GOT3 (cell line): ENCODE results near the gene SNAP47.

Source experiments
- DNase-seq: peaks from one replicate; lab custom pipeline; 2025; ENCODE audit warnings: mixed read lengths; lab: John Stamatoyannopoulos, UW

The SNAP47 gene

GRCh38 chr1:227768640-227769039, 33.4 kb downstream of the SNAP47 start:
- no peak for DNase-seq

- no peak for DNase-seq
Observed at GRCh38 chr1:227769047-227769935, 34.1 kb downstream of the SNAP47 start.

- DNase-seq = no peak
Observed at GRCh38 chr1:227769936-227770494, 34.8 kb downstream of the SNAP47 start.

GRCh38 chr1:227770812-227771211, 35.6 kb downstream of the SNAP47 start:
- no peak for DNase-seq

- no peak for DNase-seq
Observed at GRCh38 chr1:227771326-227771725, 36.1 kb downstream of the SNAP47 start.

- DNase-seq = no peak
Observed at GRCh38 chr1:227771771-227772170, 36.5 kb downstream of the SNAP47 start.

- no peak for DNase-seq
Observed at GRCh38 chr1:227773558-227773957, 38.3 kb downstream of the SNAP47 start.

- no peak for DNase-seq
Observed at GRCh38 chr1:227774051-227774731, 39.0 kb downstream of the SNAP47 start.

- DNase-seq = no peak
Observed at GRCh38 chr1:227774821-227775661, 39.8 kb downstream of the SNAP47 start.

- DNase-seq = no peak
Observed at GRCh38 chr1:227775841-227776240, 40.6 kb downstream of the SNAP47 start.

- DNase-seq = no peak
Observed at GRCh38 chr1:227776331-227776771, 41.1 kb downstream of the SNAP47 start.

GRCh38 chr1:227777156-227777555, 41.9 kb downstream of the SNAP47 start:
- no peak for DNase-seq

GRCh38 chr1:227777646-227778045, 42.4 kb downstream of the SNAP47 start:
- no peak for DNase-seq

GRCh38 chr1:227778401-227778947, 43.2 kb downstream of the SNAP47 start:
- DNase-seq = no peak

- no peak for DNase-seq
Observed at GRCh38 chr1:227779021-227779441, 43.8 kb downstream of the SNAP47 start.

- DNase-seq = no peak
Observed at GRCh38 chr1:227779685-227780084, 44.5 kb downstream of the SNAP47 start.

- no peak for DNase-seq
Observed at GRCh38 chr1:227780101-227781044, 45.1 kb downstream of the SNAP47 start.

GRCh38 chr1:227781314-227781930, 46.2 kb downstream of the SNAP47 start:
- no peak for DNase-seq

GRCh38 chr1:227782226-227782625, 47.0 kb downstream of the SNAP47 start:
- DNase-seq = no peak
